Sigmoid colon (tissue), 7 donors: ENCODE data around the gene HIVEP2. TPM values are rescaled to one million over a fixed set of nuclear protein-coding genes. Genes with fewer than 3 reads are reported as not detected.
A peak's percentile ranks its signal among the peaks of the same experiment; 100 is the strongest.

ENCODE experiments used
- DNase-seq: peaks from one replicate; pipeline ENCODE4 v3.0.0-alpha.2; 2019
- H3K27ac ChIP-seq, 4 donors: fragments of 200-600 bp; sonication (generic); one replicate each; pipeline ENCODE4 v1.5.1; 2016 to 2019; ENCODE audit warnings: mild to moderate bottlenecking in 1 of 4
- H3K27me3 ChIP-seq, 3 donors: fragments of 200-600 bp; sonication (generic); one replicate each; pipeline ENCODE4 v1.5.1; 2019; ENCODE audit warnings: mild to moderate bottlenecking in 1 of 3
- H3K36me3 ChIP-seq, 4 donors: fragments of 200-600 bp; sonication (generic); one replicate each; pipeline ENCODE4 v1.5.1; 2016 to 2019
- H3K4me1 ChIP-seq, 4 donors: fragments of 200-600 bp; sonication (generic); one replicate each; pipeline ENCODE4 v1.5.1; 2017 to 2019
- H3K4me3 ChIP-seq, 4 donors: fragments of 200-600 bp; sonication (generic); one replicate each; pipeline ENCODE4 v1.5.1; 2017 to 2019; ENCODE audit warnings: mild to moderate bottlenecking in 2 of 4, moderate library complexity in 1 of 4
- H3K9me3 ChIP-seq, 4 donors: fragments of 200-600 bp in 3 of 4; sonication (generic) in 3 of 4; one replicate each; pipeline versions ENCODE4 v1.5.1 to v1.6.1; 2013 to 2019
- CTCF ChIP-seq, 4 experiments: fragments of 450-650 bp in 3 of 4; fragments of 200-600 bp in 1 of 4; IDR thresholded peaks; one replicate each; pipeline ENCODE4 v1.5.1; 2016 to 2019; ENCODE audit warnings: antibody characterized with exemption in 4 of 4, mild to moderate bottlenecking in 3 of 4, moderate library complexity in 2 of 4
- EP300 ChIP-seq, 4 donors: sonication (generic); formaldehyde crosslinking; IDR thresholded peaks; one replicate each; pipeline ENCODE4 v1.6.1; 2017; ENCODE audit warnings: antibody characterized with exemption in 4 of 4
- POLR2A ChIP-seq, 2 donors: fragments of 450-650 bp; IDR thresholded peaks; one replicate each; pipeline ENCODE4 v1.6.1; 2016; ENCODE audit warnings: antibody characterized with exemption in 2 of 2, mild to moderate bottlenecking in 2 of 2, moderate library complexity in 2 of 2
- POLR2AphosphoS5 ChIP-seq, 4 donors: sonication (generic); formaldehyde crosslinking; IDR thresholded peaks; one replicate each; pipeline ENCODE4 v1.6.1; 2017; ENCODE audit warnings: antibody characterized with exemption in 4 of 4
- WGBS, 2 donors: extraction: QIAGEN DNeasy Blood & Tissue Kit; methylation state at CpG; one replicate each; pipeline ENCODE4 v1.1.7; 2013; 5-methylcytosine and 5-hydroxymethylcytosine counted together
- intact Hi-C: fragments of 100-400 bp; cut with DNase I; formaldehyde crosslinking; loops from one replicate; pipeline ENCODE4 v1.15.1; 2023
- polyA plus RNA-seq, 3 donors: library from polyadenylated mRNA; stranded (reverse); fragments of 200-250 nt; gene quantifications; one replicate each; pipeline ENCODE4 v1.2.3, GENCODE V29; 2013
- total RNA-seq, 4 donors: library from RNA; depleted of rRNA; stranded (reverse); fragments of >200 nt; gene quantifications; one replicate each; pipeline ENCODE4 v1.1.0, GENCODE V29; 2016
- donor health status: healthy with polysubstance abuse.
- donor health status: Bipolar disorder and iron deficiency.
- donor health status: healthy.

Gene HIVEP2
- total and polyA plus RNA-seq, 7 donors: 1.8 to 21.7 (median 11.5) TPM

- no peak for DNase-seq
- H3K36me3 ChIP-seq: no peaks in the 10 kb centered on the region
- H3K9me3 ChIP-seq: no peaks in the 10 kb centered on the region
- TF ChIP-seq CTCF (IDR thresholded peaks at IDR 0.05): no peak
- TF ChIP-seq POLR2AphosphoS5 (IDR thresholded peaks at IDR 0.05): no peak
- no peak for TF ChIP-seq EP300 (IDR thresholded peaks at IDR 0.05)
- no peak for TF ChIP-seq POLR2A (IDR thresholded peaks at IDR 0.05)
- WGBS, 2 donors: 53 to 84% methylated on average over 6 of the region's 6 CpGs
- intact Hi-C loops: loop anchor here (10.0 kb wide), 1 partner anchor 221 kb away; the partner anchor contains the start of gene AIG1
- no peaks in the 10 kb centered on the region for H3K27me3 ChIP-seq
- H3K4me1 ChIP-seq: peaks cover 0 to 63% (median 40%) of the 10 kb centered on the region in 4 donors
- no peak overlapping the region for H3K4me3 ChIP-seq
- peak overlapping the region in 2 of 4 donors; percentile 6 to 81 for H3K27ac ChIP-seq
Measured at GRCh38 chr6:142844065-142844755, 100.8 kb downstream of the HIVEP2 start.

GRCh38 chr6:142843361-142843760 is 101.6 kb downstream of the HIVEP2 start:
- 49 to 86% methylated on average over 4 of the region's 4 CpGs for WGBS, 2 donors
- H3K27ac ChIP-seq: peak overlapping the region in 2 of 4 donors; percentile 29 to 43
- no peak for DNase-seq
- no peaks in the 10 kb centered on the region for H3K9me3 ChIP-seq
- no peaks in the 10 kb centered on the region for H3K36me3 ChIP-seq
- no peaks in the 10 kb centered on the region for H3K27me3 ChIP-seq
- peaks cover 0 to 58% (median 35%) of the 10 kb centered on the region in 4 donors for H3K4me1 ChIP-seq
- no peak for TF ChIP-seq EP300 (IDR thresholded peaks at IDR 0.05)
- TF ChIP-seq POLR2A (IDR thresholded peaks at IDR 0.05): no peak
- intact Hi-C loops: loop anchor here (10.0 kb wide), 1 partner anchor 221 kb away; the partner anchor contains the start of gene AIG1
- H3K4me3 ChIP-seq: no peak overlapping the region

- no peaks in the 10 kb centered on the region for H3K36me3 ChIP-seq
- DNase-seq: no peak
- 45 to 80% methylated on average over 11 of the region's 11 CpGs for WGBS, 2 donors
- TF ChIP-seq POLR2AphosphoS5 (IDR thresholded peaks at IDR 0.05) (no peak), POLR2A (IDR thresholded peaks at IDR 0.05) (no peak), CTCF (IDR thresholded peaks at IDR 0.05) (no peak), EP300 (IDR thresholded peaks at IDR 0.05) (no peak)
- H3K9me3 ChIP-seq: no peaks in the 10 kb centered on the region
- H3K4me3 ChIP-seq: peak overlapping the region in 1 of 4 donors; percentile 17
- no peaks in the 10 kb centered on the region for H3K27me3 ChIP-seq
- peak overlapping the region in 3 of 4 donors; percentile 27 to 43 (median 29) for H3K27ac ChIP-seq
- peaks cover 0 to 51% (median 30%) of the 10 kb centered on the region in 4 donors for H3K4me1 ChIP-seq
- intact Hi-C loops: loop anchor here (10.0 kb wide), 1 partner anchor 222 kb away; the partner anchor contains the start of gene AIG1
Measured at GRCh38 chr6:142842418-142843261, 102.3 kb downstream of the HIVEP2 start.

- no peaks in the 10 kb centered on the region for H3K27me3 ChIP-seq
- peaks cover 0 to 44% (median 27%) of the 10 kb centered on the region in 4 donors for H3K4me1 ChIP-seq
Measured at GRCh38 chr6:142841915-142842314, 103.1 kb downstream of the HIVEP2 start.

More at GRCh38 chr6:142841915-142842314, 103.1 kb downstream of the HIVEP2 start:
- Histone ChIP-seq H3K27ac (peak overlapping the region in 3 of 4 donors; percentile 27 to 43 (median 29)), H3K36me3 (no peaks in the 10 kb centered on the region), H3K4me3 (no peak overlapping the region), H3K9me3 (no peaks in the 10 kb centered on the region)
- TF ChIP-seq CTCF (IDR thresholded peaks at IDR 0.05) (no peak), EP300 (IDR thresholded peaks at IDR 0.05) (no peak), POLR2A (IDR thresholded peaks at IDR 0.05) (no peak), POLR2AphosphoS5 (IDR thresholded peaks at IDR 0.05) (no peak)
- whole genome bisulfite sequencing, 2 donors: 80 to 98% methylated on average over 1 of the region's 1 CpG
- intact Hi-C loops: loop anchor here (10.0 kb wide), 1 partner anchor 223 kb away; the partner anchor contains the start of gene AIG1
- no peak for DNase-seq
